OCI-LY3 (cell line): ENCODE data around the gene MDGA2.

Experiments used
- H2AFZ ChIP-seq: fragments of 200-600, 300-600 bp; shearing (Covaris generic); 2 replicates; pipeline ENCODE4 v1.6.0; 2014; ENCODE audit warnings: antibody characterized with exemption, low read depth, low read length
- H3K27ac ChIP-seq: fragments of 200-600, 300-600 bp; sonication (generic); 2 replicates; pipeline ENCODE4 v1.5.1; 2014; ENCODE audit warnings: mild to moderate bottlenecking, low read length, moderate library complexity, mixed read lengths
- H3K27me3 ChIP-seq: fragments of 200-600, 300-600 bp; sonication (generic); 2 replicates; pipeline ENCODE4 v1.6.1; 2014; ENCODE audit warnings: low read depth, low read length, mixed read lengths
- H3K36me3 ChIP-seq: fragments of 200-600, 300-600 bp; sonication (generic); replicated peaks from 2 replicates; pipeline ENCODE3; 2014; ENCODE audit warnings: low read depth, low read length, mixed read lengths
- H3K4me1 ChIP-seq: fragments of 300-600, 200-600 bp; sonication (generic); 2 replicates; pipeline ENCODE4 v1.6.1; 2014; ENCODE audit warnings: low read length, mixed read lengths
- H3K4me2 ChIP-seq: fragments of 200-600, 300-600 bp; sonication (generic); 2 replicates; pipeline ENCODE4 v1.6.1; 2014; ENCODE audit warnings: low read length, mixed read lengths
- H3K4me3 ChIP-seq: fragments of 300-600, 200-600 bp; sonication (generic); 2 replicates; pipeline ENCODE4 v1.5.1; 2014; ENCODE audit warnings: antibody characterized with exemption, mild to moderate bottlenecking, low read length, moderate library complexity
- H3K79me2 ChIP-seq: fragments of 300-600, 200-600 bp; shearing (Covaris generic); 2 replicates; pipeline ENCODE4 v1.6.1; 2014; ENCODE audit warnings: mild to moderate bottlenecking, low read length, mixed read lengths
- H3K9ac ChIP-seq: fragments of 300-600, 200-600 bp; shearing (Covaris generic); 2 replicates; pipeline ENCODE4 v1.6.0; 2014; ENCODE audit warnings: mild to moderate bottlenecking, low read length, moderate library complexity
- H3K9me3 ChIP-seq: fragments of 200-600, 300-600 bp; shearing (Covaris generic); 2 replicates; pipeline ENCODE4 v1.6.1; 2014; ENCODE audit warnings: low read length, mixed read lengths; ENCODE audit not compliant: insufficient read depth
- H4K20me1 ChIP-seq: fragments of 200-600, 300-600 bp; sonication (generic); 2 replicates; pipeline ENCODE4 v1.6.1; 2016; ENCODE audit warnings: low read length, mixed read lengths; ENCODE audit not compliant: insufficient read depth
- EZH2phosphoT487 ChIP-seq: fragments of 200-600 bp; shearing (Covaris generic); IDR thresholded peaks from 2 replicates; pipeline ENCODE4 v1.6.1; 2018; ENCODE audit warnings: antibody characterized with exemption, mixed run types, low read depth
- TF ChIP-seq, protein P1 (sequence below): fragments of 200-600, 300-600 bp; sonication (generic); IDR thresholded peaks from 2 replicates; pipeline ENCODE4 v1.5.1; 2014; ENCODE audit warnings: antibody characterized with exemption, low read length, low read depth

The MDGA2 gene

GRCh38 chr14:46793144-46793543 lies 882.3 kb downstream of the MDGA2 start:
- Histone ChIP-seq H3K4me1 (no peaks in the 10 kb centered on the region), H3K4me2 (no peak overlapping the region), H4K20me1 (no peaks in the 10 kb centered on the region), H3K79me2 (no peaks in the 10 kb centered on the region), H3K27me3 (no peaks in the 10 kb centered on the region), H3K36me3 (no peaks in the 10 kb centered on the region), H2AFZ (0 out of 2 replicates have a peak overlapping the region, but pooled peaks have one; percentile 19), H3K9me3 (no peaks in the 10 kb centered on the region; the same call in 1 of the 2 replicates), H3K9ac (no peak overlapping the region), H3K27ac (no peak overlapping the region), H3K4me3 (no peak overlapping the region)
- TF ChIP-seq EZH2phosphoT487, result no peak
- TF ChIP-seq, protein P1, sequence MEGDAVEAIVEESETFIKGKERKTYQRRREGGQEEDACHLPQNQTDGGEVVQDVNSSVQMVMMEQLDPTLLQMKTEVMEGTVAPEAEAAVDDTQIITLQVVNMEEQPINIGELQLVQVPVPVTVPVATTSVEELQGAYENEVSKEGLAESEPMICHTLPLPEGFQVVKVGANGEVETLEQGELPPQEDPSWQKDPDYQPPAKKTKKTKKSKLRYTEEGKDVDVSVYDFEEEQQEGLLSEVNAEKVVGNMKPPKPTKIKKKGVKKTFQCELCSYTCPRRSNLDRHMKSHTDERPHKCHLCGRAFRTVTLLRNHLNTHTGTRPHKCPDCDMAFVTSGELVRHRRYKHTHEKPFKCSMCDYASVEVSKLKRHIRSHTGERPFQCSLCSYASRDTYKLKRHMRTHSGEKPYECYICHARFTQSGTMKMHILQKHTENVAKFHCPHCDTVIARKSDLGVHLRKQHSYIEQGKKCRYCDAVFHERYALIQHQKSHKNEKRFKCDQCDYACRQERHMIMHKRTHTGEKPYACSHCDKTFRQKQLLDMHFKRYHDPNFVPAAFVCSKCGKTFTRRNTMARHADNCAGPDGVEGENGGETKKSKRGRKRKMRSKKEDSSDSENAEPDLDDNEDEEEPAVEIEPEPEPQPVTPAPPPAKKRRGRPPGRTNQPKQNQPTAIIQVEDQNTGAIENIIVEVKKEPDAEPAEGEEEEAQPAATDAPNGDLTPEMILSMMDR, result no peak
